Measurements from ENCODE around the gene PNMA8C.

- TF ChIP-seq CTCF (conservative IDR thresholded peaks at IDR 0.05; ENCODE audit: low read depth in 2 of 2) (no peak), REST (IDR thresholded peaks at IDR 0.05; ENCODE audit: unreplicated experiment) (no peak), POLR2AphosphoS5 (IDR thresholded peaks at IDR 0.05; ENCODE audit: low read depth) (peak; percentile 23; the same call in 1 of the 2 replicates), EZH2 (IDR thresholded peaks at IDR 0.05; ENCODE audit: low read depth, unreplicated experiment) (no peak), CREB1 (CRISPR knock-in tag; IDR thresholded peaks at IDR 0.05; ENCODE audit: low read depth) (no peak), NANOG (IDR thresholded peaks at IDR 0.05; ENCODE audit: borderline replicate concordance) (no peak), JUNB (IDR thresholded peaks at IDR 0.05; ENCODE audit: unreplicated experiment) (no peak), EZH2phosphoT487 (IDR thresholded peaks at IDR 0.05; ENCODE audit: unreplicated experiment) (no peak)
Measured at GRCh38 chr19:46393456-46394401, 35.0 kb downstream of the PNMA8C start.
